Measurements from ENCODE around the gene RNF38. TPM values are rescaled to one million over a fixed set of nuclear protein-coding genes. Genes with fewer than 3 reads are reported as not detected.

RNF38 gene
- total RNA-seq, 1 donor from 2014 or later = 68.3 TPM

- no peak for DNase-seq (ENCODE audit: low spot score, unreplicated experiment)
- H3K4me1 Mint-ChIP-seq (ENCODE audit: low read depth) = no peaks in the 10 kb centered on the region
- H3K9me3 Mint-ChIP-seq (ENCODE audit: low read depth) = no peaks in the 10 kb centered on the region
- no peak overlapping the region for H3K27ac Mint-ChIP-seq
- TF ChIP-seq, protein P1, sequence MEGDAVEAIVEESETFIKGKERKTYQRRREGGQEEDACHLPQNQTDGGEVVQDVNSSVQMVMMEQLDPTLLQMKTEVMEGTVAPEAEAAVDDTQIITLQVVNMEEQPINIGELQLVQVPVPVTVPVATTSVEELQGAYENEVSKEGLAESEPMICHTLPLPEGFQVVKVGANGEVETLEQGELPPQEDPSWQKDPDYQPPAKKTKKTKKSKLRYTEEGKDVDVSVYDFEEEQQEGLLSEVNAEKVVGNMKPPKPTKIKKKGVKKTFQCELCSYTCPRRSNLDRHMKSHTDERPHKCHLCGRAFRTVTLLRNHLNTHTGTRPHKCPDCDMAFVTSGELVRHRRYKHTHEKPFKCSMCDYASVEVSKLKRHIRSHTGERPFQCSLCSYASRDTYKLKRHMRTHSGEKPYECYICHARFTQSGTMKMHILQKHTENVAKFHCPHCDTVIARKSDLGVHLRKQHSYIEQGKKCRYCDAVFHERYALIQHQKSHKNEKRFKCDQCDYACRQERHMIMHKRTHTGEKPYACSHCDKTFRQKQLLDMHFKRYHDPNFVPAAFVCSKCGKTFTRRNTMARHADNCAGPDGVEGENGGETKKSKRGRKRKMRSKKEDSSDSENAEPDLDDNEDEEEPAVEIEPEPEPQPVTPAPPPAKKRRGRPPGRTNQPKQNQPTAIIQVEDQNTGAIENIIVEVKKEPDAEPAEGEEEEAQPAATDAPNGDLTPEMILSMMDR (IDR thresholded peaks at IDR 0.05; ENCODE audit: unreplicated experiment) = no peak
- H3K27me3 Mint-ChIP-seq = no peaks in the 10 kb centered on the region
- peaks cover 20% of the 10 kb centered on the region for H3K36me3 Mint-ChIP-seq (ENCODE audit: insufficient read depth)
- no peak overlapping the region for H3K4me3 Mint-ChIP-seq (ENCODE audit: low read depth)
Observed at GRCh38 chr9:36364577-36364976, 35.5 kb downstream of the RNF38 start.

DNA sequence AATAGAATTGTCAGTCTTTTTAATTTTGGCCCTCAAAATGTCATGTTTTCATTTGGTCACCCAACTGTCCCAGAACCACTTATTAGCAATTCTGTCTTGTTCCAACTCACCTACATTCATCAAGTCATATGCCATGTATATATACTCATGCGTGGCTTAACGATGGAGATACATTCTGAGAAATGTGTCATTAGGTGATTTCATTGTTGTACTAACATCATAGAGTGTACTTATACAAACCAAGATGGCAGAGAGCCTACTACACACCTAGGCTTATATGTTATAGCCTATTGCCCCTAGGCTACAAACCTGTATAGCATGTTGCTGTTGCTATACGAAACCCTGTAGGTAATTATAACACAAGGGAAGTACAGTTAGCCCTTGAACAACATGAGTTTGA is 36.6 kb downstream of the RNF38 start:
- no peak for DNase-seq (ENCODE audit: low spot score, unreplicated experiment)
- no peaks in the 10 kb centered on the region for H3K27me3 Mint-ChIP-seq
- no peak overlapping the region for H3K4me3 Mint-ChIP-seq (ENCODE audit: low read depth)
- H3K4me1 Mint-ChIP-seq (ENCODE audit: low read depth) = no peaks in the 10 kb centered on the region
- H3K36me3 Mint-ChIP-seq (ENCODE audit: insufficient read depth) = peaks cover 14% of the 10 kb centered on the region
- H3K27ac Mint-ChIP-seq = no peak overlapping the region
- H3K9me3 Mint-ChIP-seq (ENCODE audit: low read depth) = no peaks in the 10 kb centered on the region
- TF ChIP-seq, protein P1 (IDR thresholded peaks at IDR 0.05; ENCODE audit: unreplicated experiment) = no peak

GRCh38 chr9:36358486-36358885 is 41.6 kb downstream of the RNF38 start:
- H3K36me3 Mint-ChIP-seq (ENCODE audit: insufficient read depth) = peaks cover 11% of the 10 kb centered on the region
- no peak overlapping the region for H3K4me3 Mint-ChIP-seq (ENCODE audit: low read depth)
- no peaks in the 10 kb centered on the region for H3K9me3 Mint-ChIP-seq (ENCODE audit: low read depth)
- no peak overlapping the region for H3K27ac Mint-ChIP-seq
- no peak for DNase-seq (ENCODE audit: low spot score, unreplicated experiment)
- TF ChIP-seq, protein P1 (IDR thresholded peaks at IDR 0.05; ENCODE audit: unreplicated experiment) = no peak
- H3K4me1 Mint-ChIP-seq (ENCODE audit: low read depth) = no peaks in the 10 kb centered on the region
- no peaks in the 10 kb centered on the region for H3K27me3 Mint-ChIP-seq

DNA sequence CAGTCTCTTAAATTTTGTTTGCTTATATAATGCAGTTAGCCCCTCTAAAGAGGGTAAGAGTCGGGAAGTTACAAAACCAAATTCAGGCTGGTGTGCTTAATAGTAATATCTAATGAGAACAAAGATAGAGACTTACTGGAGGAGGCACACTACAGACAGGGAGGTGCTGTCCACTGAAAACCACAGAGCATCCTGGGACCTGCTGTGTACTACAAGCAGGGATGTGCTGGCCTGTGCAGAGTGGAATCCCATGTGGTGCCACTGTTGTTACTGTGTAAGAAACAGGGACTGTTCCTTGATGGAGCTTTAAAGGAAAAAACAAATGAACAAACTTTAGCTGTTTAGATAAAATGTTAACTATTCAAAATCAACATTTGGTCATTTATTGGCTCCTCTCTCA is 42.4 kb downstream of the RNF38 start:
- no peak for DNase-seq (ENCODE audit: low spot score, unreplicated experiment)
- Mint-ChIP-seq H3K4me3 (ENCODE audit: low read depth) (no peak overlapping the region), H3K4me1 (ENCODE audit: low read depth) (no peaks in the 10 kb centered on the region), H3K27me3 (no peaks in the 10 kb centered on the region), H3K36me3 (ENCODE audit: insufficient read depth) (peaks cover 12% of the 10 kb centered on the region), H3K27ac (no peak overlapping the region), H3K9me3 (ENCODE audit: low read depth) (no peaks in the 10 kb centered on the region)
- TF ChIP-seq, protein P1 (IDR thresholded peaks at IDR 0.05; ENCODE audit: unreplicated experiment) = no peak

DNA sequence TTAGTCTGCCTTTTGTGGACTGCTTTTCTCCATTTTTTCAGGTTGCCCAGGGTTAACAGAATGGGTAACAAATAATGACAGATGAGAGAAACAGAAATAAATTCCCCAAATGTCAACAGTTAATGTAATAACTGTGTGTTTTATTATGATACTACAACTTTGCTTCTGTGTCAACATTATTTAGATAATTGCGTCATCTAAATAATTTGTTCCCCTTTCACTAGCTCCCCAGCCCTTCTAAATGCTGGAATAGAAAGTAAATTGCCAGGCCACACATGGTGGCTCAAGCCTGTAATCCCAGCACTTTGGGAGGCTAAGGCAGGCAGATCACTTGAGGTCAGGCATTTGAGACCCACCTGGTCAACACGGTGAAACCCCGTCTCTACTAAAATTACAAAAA is 53.5 kb downstream of the RNF38 start:
- no peaks in the 10 kb centered on the region for H3K9me3 Mint-ChIP-seq (ENCODE audit: low read depth)
- no peaks in the 10 kb centered on the region for H3K27me3 Mint-ChIP-seq
- H3K4me1 Mint-ChIP-seq (ENCODE audit: low read depth) = peaks cover 4% of the 10 kb centered on the region
- H3K27ac Mint-ChIP-seq = no peak overlapping the region
- H3K36me3 Mint-ChIP-seq (ENCODE audit: insufficient read depth) = peaks cover 58% of the 10 kb centered on the region
- no peak for DNase-seq (ENCODE audit: low spot score, unreplicated experiment)
- TF ChIP-seq, protein P1 (IDR thresholded peaks at IDR 0.05; ENCODE audit: unreplicated experiment) = no peak
- no peak overlapping the region for H3K4me3 Mint-ChIP-seq (ENCODE audit: low read depth)

Data from progenitor cell of endocrine pancreas (in vitro differentiated cells).